GM21515 (cell line): ENCODE measurements around the gene PAPOLA.

Experiments used
- ATAC-seq: cut with Tn5 transposase; IDR thresholded peaks from one replicate; pipeline ENCODE4 v1.9.1; 2021; ENCODE audit not compliant: unreplicated experiment

PAPOLA gene

GRCh38 chr14:96564389-96564788 lies 62.2 kb downstream of the PAPOLA start:
- ATAC-seq, result no peak

GRCh38 chr14:96565811-96566210 lies 63.6 kb downstream of the PAPOLA start:
- no peak for ATAC-seq

- no peak for ATAC-seq
These were observed 65.2 kb downstream of the PAPOLA start for GRCh38 chr14:96567289-96567899.

- no peak for ATAC-seq
These were observed 66.4 kb downstream of the PAPOLA start for GRCh38 chr14:96568621-96569020.

GRCh38 chr14:96571311-96571710 lies 69.1 kb downstream of the PAPOLA start:
- no peak for ATAC-seq

GRCh38 chr14:96573473-96574100 lies 71.4 kb downstream of the PAPOLA start:
- ATAC-seq, result no peak

GRCh38 chr14:96574171-96574632 lies 72.0 kb downstream of the PAPOLA start:
- ATAC-seq, result no peak

- ATAC-seq, result no peak
These were observed 72.8 kb downstream of the PAPOLA start for GRCh38 chr14:96574633-96575632.

GRCh38 chr14:96576359-96576758 lies 74.2 kb downstream of the PAPOLA start:
- no peak for ATAC-seq

- ATAC-seq, result no peak
These were observed 74.8 kb downstream of the PAPOLA start for GRCh38 chr14:96576937-96577336.

GRCh38 chr14:96578619-96579018 lies 76.4 kb downstream of the PAPOLA start:
- ATAC-seq, result no peak

GRCh38 chr14:96579358-96579757 lies 77.2 kb downstream of the PAPOLA start:
- no peak for ATAC-seq

- ATAC-seq, result no peak
These were observed 77.7 kb downstream of the PAPOLA start for GRCh38 chr14:96579855-96580254.

GRCh38 chr14:96580566-96580965 lies 78.4 kb downstream of the PAPOLA start:
- ATAC-seq, result no peak

GRCh38 chr14:96581026-96581425 lies 78.8 kb downstream of the PAPOLA start:
- ATAC-seq, result no peak

- ATAC-seq, result no peak
These were observed 79.7 kb downstream of the PAPOLA start for GRCh38 chr14:96581902-96582301.

- no peak for ATAC-seq
These were observed 80.3 kb downstream of the PAPOLA start for GRCh38 chr14:96582411-96582961.

GRCh38 chr14:96582995-96583394 lies 80.8 kb downstream of the PAPOLA start:
- no peak for ATAC-seq

GRCh38 chr14:96583569-96584041 lies 81.4 kb downstream of the PAPOLA start:
- no peak for ATAC-seq

- ATAC-seq, result peak; percentile 77
These were observed 82.2 kb downstream of the PAPOLA start for GRCh38 chr14:96584199-96584906.
